Endothelial cell of hepatic sinusoid (primary cell): Measurements from ENCODE around the gene LIMK2.
"Not testable (repeated sequence)": the region's sequence is repeated elsewhere in the genome, so short reads cannot be mapped to it uniquely, and the experiment has no call there.

Experiments used
- in situ Hi-C: cut with HindIII; loops from 2 replicates; pipeline ENCODE4 v1.10.0; 2017; ENCODE audit warnings: low sequenced_read_pairs

The LIMK2 gene

GRCh38 chr22:31241200-31241599 lies 29.1 kb downstream of the LIMK2 start:
- in situ Hi-C loops = no loop called here

DNA sequence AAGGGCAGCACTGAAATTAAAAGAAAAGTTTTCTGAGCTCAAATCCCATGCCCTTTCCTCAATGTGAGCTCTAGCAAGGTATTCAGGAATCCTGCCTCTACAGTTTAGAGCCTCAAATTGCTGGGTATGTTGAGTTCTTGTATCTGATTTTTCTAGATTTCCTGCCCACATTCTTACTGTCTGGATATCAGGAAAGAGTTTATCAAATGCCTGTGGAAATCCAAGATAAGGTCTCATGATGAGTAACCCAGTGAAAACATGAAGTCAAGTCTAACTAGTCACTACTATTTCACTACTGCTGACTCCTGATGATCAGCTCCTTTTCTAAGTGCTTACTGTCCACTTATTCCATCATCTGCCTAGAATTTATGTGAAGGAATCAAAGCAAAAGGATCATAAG lies 29.8 kb downstream of the LIMK2 start:
- in situ Hi-C loops = no loop called here

DNA sequence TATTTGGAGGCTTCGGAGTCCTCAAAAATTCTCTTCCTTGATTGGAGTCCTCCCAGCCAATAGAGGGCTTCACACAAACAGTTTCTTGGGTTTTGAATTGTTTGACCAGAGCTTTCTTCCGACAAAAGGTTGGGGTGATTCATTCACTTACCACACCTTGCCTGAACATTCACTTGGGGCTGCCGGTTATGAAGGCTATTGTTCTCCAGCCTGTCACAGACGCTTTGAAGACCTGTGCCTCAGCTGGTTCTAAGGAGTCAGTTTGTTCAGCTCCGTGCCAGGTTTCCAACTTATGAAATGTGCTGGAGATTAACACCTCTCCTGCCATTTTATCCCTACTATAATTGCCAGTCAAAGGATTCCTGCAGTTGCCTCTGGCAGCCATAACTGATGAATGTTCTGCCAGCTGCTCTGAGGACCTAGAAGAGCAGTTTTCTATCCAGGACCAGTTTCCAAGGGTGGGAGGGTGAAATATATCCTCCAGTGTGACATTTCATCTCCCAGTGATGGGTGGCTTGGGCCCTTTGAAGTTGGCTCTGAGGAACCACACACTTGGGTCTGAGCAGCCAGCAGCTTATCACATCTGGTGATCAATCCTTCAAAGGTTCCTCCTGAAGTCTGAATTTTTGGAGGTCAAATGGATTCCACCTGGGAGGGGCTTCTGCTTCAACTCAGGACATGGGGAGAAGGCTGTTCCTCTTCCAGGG lies 31.4 kb downstream of the LIMK2 start:
- in situ Hi-C loops = no loop called here

- in situ Hi-C loops = no loop called here
These were observed 32.2 kb downstream of the LIMK2 start for GRCh38 chr22:31244046-31244942.

DNA sequence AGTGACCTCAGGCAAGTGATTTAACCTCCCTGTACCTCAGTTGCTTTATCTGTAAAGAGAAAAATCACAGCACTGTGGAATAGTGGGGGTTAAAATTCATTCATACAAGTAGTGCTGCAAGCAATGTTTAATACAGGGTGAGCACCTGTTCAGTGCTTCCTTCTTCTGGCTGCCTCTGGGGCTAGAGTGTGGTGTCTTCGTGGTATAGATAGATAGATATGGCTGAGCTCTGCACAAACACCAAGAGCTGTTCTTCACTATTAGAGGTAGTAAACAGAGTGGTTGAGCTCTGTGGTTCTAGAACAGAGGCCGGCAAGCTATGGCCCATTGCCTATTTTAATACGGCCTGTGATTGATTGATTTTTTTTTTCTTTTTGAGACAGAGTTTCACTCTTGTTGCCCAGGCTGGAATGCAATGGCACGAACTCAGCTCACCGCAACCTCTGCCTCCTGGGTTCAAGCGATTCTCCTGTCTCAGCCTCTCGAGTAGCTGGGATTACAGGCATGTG lies 32.9 kb downstream of the LIMK2 start:
- in situ Hi-C loops = no loop called here

GRCh38 chr22:31245998-31246397 lies 33.9 kb downstream of the LIMK2 start:
- in situ Hi-C loops = not testable (repeated sequence)

DNA sequence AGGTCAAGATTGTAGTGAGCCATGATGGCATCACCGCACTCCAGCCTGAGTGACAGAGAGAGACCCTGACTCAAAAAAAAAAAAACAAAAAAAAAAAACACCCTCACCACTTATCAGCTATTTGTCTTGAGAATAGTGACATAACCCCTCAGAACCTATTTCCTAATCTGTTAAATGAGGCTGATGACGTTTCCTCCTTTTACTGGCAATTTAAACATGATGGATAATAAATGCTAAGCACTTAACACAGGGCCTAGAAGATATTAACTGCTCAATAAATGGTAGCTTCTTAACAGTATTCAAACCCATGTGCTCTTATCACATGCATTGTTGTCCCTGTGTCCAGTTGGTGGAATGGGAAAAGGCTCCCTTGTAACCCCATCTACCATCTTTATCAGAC lies 34.6 kb downstream of the LIMK2 start:
- in situ Hi-C loops = no loop called here

DNA sequence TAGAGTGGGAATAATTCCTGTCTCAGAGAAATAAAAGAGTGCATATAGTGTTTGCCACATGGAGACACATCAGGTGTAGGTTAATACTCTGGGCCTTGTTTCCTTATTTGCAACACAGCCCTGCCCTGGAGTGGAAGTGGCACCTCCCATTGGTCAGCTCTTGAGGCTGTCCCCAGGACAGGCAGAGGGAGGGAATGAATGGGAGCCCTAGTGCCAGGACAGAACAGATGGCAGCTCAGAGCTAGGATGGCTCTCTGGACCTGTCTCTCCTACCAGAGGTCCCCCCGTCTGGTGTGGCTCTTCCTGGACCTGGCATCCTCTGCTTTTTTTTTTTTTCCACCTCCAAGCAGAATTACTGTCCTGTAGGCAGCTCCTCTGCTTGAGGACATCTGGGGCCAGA lies 35.6 kb downstream of the LIMK2 start:
- in situ Hi-C loops = no loop called here

DNA sequence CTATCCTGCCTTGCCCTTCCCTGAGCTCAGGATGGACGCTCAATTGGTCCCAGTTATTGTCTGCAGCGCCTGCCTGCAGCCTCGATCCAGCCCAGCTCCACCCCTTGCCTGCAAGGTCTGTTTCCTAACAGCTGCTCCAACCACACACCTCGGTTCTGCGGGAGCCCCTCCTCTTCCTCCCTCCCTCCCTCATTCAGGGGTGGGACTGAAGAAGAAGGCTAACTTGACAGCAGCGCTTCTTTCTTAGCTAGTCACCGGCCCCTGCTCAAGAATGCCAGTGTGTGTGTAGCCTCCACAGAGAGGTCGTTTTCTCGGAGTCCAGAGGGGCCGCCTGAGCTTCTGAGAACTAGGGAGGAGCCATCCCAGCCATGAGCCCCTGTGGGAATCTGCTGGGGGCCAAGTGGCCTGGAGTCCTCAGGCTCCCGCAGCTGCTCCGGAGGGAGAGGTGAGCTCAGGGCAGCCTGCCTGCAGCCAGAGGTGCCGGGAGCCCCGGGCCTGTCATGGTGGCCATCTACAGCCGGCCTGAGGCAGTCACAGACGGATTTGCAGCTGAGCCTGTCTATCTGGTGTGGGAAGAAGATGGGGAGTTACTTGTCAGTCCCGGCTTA lies 36.1 kb downstream of the LIMK2 start:
- in situ Hi-C loops = no loop called here

DNA sequence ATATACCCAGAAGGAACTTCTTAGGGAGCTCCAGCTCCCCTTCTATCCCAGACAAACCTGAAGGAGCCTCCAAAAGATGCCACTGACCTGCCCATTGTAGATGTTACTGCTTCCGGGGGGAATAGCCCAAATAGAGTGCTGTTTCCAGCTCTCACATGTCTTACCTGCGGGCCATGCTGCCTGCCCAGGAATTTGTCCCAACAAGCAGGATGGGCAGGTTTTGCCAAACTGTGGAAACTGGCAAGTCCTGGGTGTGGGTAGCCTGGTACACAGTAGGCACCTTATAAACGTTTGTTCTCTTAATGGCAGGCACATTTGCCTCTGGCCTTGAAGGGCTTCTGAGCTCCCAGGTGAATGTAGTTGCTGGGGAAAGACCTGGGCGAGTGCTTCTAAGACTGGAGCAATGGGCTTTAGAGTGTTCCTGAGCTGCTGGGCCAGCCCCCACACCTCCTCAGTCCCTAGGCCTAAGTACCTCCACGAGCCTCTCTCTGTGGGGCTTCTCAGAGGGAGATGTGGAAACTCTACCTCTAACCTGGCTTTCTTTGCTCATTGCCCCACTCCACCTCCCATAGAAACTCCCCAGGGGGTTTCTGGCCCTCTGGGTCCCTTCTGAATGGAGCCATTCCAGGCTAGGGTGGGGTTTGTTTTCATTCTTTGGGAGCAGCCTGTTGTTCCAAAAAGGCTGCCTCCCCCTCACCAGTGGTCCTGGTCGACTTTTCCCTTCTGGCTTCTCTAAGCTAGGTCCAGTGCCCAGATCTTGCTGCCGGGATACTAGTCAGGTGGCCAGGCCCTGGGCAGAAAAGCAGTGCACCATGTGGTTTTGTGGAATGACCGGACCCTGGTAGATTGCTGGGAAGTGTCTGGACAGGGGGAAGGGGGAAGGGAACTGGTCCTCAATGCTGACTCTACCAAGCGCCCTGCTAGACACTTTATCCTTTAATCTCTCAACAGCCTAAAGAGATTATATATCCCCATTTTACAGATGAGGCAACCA lies 37.2 kb downstream of the LIMK2 start:
- in situ Hi-C loops = no loop called here

- in situ Hi-C loops = no loop called here
These were observed 38.9 kb downstream of the LIMK2 start for GRCh38 chr22:31250740-31251600.

DNA sequence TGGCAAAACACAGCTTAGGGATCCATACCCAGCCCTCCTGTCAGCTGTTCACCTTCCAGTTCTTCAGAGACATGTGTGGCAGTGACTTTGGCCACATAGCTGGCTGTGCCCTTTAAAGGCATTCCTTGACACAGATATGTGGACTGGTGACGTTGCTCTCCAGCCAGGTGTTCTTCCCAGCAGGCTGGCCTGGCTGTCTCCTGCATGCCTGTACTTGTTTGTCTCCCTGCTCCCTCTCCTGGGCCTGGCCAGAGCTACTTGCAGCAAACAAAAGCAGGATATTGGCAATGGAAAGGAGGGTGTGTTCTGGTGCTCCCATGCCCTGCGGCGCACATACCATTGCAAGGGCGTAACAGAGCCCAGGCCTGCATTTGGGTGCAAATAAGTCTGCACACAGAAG lies 41.9 kb downstream of the LIMK2 start:
- in situ Hi-C loops = no loop called here

- in situ Hi-C loops = no loop called here
These were observed 47.8 kb downstream of the LIMK2 start for GRCh38 chr22:31259798-31260473.

DNA sequence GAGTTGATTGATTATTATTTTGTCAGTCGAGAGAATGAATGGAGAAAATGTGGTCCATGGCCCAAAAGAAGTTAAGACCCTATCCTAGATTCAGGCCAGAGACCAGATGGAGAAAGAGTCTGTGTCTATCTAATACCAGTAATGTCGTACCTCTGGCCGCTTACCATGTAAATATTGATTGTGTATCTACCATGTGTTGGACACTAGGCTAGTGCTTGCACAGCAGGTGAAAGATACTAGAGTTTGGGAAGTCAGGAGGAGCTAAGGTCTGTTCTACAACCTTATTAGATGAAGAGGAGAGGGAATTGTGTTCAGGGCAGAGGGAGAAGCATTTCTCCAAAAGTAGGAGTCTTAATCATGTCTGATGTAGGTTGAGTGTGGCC lies 48.4 kb downstream of the LIMK2 start:
- in situ Hi-C loops = no loop called here

DNA sequence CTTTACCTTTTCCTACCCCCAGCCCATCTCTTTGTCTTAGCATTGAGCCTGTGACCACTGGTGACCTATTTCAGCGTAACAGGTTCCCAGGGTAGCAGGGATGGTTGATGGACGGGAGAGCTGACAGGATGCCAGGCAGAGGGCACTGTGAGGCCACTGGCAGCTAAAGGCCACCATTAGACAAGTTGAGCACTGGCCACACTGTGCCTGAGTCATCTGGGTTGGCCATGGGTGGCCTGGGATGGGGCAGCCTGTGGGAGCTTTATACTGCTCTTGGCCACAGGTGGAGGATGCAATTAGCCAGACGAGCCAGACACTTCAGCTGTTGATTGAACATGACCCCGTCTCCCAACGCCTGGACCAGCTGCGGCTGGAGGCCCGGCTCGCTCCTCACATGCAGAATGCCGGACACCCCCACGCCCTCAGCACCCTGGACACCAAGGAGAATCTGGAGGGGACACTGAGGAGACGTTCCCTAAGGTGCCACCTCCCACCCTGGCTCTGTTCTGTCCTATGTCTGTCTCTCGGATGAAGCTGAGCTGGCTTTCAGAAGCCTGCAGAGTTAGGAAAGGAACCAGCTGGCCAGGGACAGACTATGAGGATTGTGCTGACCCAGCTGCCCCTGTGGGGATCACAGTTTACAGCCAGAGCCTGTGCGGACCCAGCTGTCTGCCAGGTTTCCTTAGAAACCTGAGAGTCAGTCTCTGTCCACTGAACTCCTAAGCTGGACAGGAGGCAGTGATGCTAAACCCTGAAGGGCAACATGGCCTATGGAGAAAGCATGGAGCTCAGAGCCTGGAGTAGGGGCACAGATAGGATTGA lies 50.4 kb downstream of the LIMK2 start:
- in situ Hi-C loops = no loop called here

GRCh38 chr22:31263896-31264640 lies 52.0 kb downstream of the LIMK2 start:
- in situ Hi-C loops = no loop called here

- in situ Hi-C loops = no loop called here
These were observed 56.2 kb downstream of the LIMK2 start for GRCh38 chr22:31268281-31268680.
